Muscle of arm (tissue), 12 donors: ENCODE results near the gene CACNA2D2. TPM values are rescaled to one million over a fixed set of nuclear protein-coding genes. Genes with fewer than 3 reads are reported as not detected.
"Not testable (repeated sequence)": the region's sequence is repeated elsewhere in the genome, so short reads cannot be mapped to it uniquely, and the experiment has no call there.

Experiments
- DNase-seq: peaks from one replicate; pipeline ENCODE4 v3.0.0-alpha.2; 2013
- polyA plus RNA-seq, 12 donors: library from polyadenylated mRNA; unstranded; fragments of 120-200 nt; gene quantifications; one replicate each; pipeline ENCODE4 v1.2.1, GENCODE V29; 2013; ENCODE audit not compliant: insufficient read length in 12 of 12

The CACNA2D2 gene
- polyA plus RNA-seq, 12 donors: 5.0 to 12.5 (median 7.7) TPM; not detected in 1

DNA sequence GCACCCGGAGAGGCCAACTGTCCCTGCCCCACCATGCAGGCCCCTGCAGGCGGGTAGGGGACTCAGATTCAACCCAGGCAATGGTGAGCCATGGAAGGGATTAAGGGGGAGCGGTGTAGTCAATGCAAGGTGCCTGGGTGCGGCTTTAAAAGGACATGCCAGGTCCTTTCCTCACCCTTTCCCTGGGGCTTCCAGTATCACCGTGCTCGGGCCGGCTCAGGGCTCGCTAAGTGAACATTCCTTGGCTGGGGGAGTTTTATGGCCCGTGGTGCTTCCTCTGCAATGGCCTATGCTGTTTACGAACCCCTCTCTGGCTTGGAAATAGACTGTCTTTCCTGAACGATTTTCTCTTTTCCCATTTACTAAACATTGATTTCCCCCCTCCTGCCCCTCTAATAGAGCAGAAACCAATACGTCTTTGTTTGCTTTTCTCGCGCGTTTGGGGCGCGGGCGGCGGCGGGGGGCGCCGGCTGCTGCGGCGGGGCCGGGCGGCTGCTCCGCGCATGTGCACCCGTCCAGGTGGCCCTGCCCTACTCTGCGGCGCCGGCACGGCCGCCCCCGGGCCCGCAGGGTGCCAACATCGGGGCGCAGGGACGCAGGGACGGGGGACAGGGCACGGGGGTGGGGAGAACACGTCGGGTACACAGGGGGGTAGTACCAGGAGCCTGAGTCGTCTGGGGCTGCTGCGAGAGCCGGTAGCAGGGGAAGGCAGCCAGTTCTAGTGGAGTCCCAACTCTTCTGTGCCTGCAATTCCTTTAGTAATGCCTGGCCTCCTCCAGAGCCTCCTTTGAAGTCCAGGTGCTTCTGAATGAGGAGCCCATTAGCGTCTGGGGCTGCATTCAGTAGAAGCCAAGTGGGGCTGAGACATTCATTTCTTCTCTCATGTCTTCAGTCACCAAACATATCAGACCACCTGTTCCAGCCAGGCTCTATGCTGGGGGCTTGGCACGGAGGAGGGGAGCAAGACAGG lies 26.9 kb upstream of the CACNA2D2 start:
- no peak for DNase-seq

DNA sequence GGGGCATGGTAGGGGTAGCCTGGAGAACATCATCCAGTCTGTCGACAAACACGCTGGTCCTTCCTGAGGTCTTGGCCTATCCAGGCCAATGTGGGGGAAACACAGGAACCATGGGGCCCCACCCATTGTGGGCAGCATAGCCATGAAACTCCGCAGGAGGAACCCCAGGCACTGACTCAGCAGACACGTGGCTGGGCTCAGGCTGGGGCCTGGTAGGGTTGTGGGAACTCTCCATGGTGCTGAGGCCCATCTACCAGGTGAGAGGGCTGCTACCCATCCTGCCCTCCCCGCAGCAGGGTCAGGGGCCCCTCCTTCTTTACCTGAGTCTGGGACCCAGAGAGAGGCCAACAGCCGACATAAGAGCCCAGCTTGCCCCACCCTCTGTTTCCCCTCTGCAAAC lies 22.6 kb upstream of the CACNA2D2 start:
- no peak for DNase-seq

DNA sequence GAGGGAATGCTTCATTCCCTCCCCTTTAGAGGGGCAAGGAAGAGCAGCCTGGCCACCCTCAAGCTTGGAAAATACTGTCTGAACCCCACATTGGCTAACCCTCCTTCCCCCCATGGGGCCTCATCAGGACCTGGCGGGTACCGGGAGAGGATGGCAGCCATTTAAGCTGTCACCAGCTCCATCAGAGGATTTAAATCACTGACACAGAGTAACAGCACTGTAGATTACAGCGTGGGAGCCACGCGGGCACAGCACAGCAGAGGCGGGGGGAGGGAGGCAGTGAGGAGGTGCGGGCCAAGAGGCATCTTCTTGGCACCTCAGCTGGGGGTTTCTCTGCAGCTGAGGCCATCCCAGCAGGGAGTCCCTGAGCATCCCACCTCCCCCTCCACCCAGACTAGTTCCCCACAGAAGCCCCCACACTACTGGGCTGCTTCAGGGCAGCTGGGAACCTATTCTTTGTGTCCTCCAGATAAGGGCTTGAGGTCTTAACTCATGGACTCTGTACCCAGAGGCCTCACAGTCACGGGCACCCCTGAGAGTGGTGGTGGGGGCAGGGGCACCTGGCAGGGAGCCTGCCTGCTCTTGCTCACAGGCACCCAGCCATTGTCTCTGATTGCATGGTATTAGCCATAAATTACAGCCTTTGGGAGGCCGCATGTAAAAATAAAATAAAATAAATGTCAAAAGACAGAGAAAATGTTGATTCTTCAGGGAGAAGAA lies 21.9 kb upstream of the CACNA2D2 start:
- no peak for DNase-seq

DNA sequence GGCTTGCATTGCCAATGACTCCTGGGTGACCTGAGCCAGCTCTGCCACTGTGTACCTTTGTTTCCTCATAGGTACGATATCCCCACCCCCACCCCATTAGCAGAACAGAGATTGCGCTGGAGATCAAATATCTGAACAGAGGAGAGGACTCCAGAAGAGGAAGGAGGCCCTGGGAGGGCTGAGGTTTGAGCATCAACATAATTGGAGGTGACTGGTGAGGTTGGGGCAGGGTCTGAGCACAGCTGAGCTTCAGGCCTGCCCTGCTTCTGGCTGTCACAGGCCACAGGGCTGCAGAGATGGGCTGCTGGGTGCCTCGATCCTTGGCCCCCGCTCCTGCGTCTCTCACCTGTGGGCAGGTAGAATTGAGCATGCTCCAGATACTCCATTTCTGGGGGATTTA lies 21.3 kb upstream of the CACNA2D2 start:
- DNase-seq: no peak

DNA sequence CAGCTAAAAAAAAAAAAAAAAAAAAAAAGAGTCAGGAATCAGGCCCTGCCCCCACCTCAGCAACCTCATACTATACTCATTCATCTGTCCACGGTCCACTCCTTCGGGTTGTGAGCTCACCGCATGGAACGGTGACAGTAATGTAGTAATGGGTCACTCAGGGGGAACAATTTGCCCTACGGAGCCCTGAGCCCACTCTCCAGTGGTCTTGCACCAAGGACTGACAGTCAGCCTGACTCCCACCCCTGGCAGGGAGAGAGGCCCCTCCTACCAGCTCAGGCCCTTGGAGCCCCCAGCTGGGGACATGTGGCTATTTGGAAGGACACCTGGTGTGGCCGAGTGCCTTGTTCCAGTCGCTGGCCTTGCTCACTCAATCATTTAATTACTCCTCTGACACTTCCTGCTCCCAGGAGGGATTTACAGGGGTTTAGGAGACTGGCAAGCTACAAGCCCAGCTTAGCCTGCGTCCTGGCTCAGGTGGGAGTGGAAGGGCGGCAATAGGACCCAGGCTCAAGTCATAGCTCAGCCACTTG lies 19.9 kb upstream of the CACNA2D2 start:
- DNase-seq: no peak

DNA sequence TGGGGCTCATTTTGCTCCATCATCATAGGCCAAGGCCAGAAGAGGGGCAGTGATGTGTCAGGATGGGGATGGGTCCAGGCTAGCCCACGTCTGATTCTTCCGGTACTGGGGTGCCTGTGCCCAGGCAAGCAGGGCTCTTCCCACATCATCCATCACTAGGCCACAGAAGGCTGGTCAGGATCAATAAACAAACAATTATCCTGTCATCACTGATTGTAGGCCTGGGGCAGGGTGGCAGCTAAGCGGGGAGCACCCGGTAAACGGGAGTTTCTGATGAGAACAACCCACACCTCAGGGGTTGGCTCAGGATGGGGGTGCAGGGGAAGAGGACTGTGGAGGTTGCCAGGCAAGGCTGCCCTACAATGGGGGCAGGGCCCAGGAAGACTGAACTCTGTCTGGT lies 18.1 kb upstream of the CACNA2D2 start:
- DNase-seq: no peak

DNA sequence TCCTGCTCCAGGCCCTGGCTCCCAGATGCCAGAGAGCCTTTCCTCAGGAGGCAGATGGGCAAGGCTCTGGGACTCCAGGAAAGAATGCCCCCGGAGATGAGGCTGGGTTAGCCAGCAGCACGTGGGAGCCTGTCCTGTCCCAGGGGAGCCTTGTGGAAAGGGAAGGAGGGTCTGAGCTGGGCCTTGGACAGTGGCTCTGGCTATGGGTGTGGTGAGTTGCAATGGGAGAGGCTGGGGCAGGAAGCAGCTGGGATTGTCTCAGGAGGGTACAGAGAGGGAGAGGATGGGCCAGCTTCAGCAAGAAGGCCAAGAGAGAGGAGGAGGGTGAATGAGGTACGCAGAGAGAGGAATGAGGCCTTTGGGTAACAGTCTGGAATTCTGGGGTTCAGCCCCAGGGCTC lies 17.4 kb upstream of the CACNA2D2 start:
- DNase-seq: no peak

DNA sequence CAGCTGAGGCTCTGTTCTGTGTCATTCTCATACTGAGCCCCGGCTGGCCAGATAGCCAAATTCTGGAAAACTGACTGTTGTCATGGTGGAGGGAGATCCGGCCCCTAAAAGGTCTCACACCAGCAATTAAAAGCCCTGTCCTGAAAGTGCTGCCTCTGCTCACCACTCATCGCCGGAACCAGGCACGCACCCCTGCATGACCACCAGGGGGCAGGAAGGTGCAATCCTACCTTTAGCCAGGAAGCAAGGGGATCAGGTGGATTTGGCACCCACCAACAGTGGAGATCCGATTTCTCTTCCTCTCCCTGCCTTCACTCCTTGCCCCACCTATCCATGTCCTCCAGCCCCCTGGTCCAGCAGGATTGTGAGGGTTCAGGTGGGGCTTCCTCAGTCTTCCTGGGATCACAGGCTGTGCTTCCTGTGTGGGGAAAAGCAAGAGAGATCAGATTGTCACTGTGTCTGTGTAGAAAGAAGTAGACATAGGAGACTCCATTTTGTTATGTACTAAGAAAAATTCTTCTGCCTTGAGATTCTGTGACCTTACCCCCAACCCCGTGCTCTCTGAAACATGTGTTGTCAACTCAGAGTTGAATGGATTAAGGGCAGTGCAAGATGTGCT lies 16.1 kb upstream of the CACNA2D2 start:
- no peak for DNase-seq

DNA sequence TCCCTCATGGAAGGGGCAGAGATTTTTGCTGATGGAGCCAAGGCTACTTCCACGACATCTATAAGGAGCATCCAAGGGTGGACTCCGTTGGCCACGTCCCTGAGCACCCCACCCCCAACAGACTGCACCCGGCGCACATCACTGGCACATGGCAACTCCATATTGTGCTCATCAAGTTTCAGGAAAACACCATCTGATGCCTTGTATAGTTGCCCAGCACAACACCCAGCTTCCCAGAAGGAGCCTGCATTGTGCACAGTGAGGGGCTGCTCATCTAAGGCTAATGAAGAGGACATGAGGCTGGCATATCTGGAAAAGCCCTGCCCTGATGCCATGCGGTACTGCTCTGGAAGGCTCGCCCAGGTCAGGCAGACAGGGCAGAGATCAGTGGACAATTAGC lies 15.0 kb upstream of the CACNA2D2 start:
- no peak for DNase-seq

DNA sequence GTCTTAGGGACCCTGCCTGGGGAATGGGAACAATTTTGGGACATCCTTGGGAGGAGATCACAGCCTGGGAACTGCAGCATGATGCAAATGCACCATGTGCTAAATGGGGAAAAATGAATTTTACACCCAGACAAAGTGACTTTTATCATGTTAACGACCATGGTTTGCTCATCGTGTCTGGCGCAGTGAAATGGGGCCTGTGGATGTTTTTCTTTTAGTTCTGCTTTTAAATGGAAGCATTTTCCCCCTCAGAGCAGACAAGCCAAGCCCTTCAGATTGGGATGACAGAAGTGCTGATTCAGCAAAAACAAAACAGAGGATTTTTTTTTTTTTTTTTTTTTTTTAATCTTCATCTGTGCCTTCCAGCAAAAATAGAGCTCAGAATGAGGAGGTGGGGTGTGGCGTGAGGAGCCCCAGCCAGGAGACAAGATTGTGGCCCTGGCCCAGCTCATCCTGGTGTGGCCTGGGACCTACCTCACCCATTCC lies 14.3 kb upstream of the CACNA2D2 start:
- DNase-seq: no peak

DNA sequence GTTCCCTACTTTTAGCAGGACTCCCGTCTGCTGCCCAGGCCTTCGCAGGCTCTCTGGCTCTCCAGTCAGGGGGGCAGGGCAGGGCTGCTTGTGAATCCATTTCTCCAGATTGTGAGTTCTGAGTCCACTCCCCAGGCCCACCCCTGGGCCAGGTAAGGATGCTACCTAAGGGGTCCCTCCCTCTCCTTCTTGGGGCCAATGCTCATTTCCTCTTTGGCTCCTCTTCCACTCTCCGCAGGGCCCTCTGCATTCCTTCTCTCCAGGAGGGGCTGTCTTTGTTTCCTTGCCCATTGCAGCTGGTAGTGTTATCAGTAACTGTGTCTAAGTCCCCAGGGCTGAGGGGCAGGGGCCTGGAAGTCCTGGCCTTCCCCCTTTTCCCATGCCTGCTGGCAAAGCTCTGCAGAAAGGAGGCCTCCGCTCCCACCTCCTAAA lies 13.0 kb upstream of the CACNA2D2 start:
- DNase-seq: no peak

DNA sequence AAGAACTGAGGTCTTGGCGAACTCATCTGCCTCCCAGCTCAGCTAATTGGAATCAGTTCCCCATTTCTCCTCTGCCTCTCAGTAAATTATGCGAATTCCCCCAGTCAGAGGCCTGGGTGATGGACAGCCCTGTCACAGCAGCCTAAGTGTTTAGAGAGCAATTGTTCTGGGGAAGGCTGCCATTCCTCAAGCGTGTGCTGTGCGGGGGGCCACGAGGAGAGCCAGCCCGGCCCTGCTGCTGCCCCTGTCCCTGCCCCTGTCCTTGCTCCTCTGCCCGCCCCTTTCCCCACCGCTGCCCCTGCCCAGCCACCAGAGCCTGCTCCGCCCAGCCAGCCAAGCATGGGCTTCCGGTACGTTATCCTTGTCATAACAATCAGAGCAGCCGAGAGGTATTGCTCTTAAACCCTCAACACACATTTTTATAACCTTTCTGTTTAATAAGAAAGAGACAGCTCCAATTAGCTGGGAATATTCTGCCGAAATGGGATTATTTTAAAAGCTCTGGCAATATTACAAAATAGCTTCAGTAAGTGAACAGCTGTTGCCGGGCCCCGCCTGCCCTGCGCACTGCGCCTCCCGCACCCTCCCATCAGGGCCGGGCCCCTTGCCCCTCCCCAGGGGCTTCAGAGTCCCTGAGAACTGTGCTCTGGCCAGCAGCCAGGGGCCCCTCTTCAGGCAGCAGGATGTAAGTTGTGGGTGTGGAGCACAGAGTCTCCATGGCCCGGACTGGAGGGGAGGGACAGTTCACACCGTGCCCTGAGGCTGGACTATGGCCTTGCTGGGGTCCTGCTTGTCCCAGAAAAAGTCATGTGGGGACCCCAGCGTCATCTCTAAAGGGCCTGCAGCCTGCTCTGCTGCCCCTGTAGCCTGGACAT lies 12.4 kb upstream of the CACNA2D2 start:
- DNase-seq: peak; percentile 38

DNA sequence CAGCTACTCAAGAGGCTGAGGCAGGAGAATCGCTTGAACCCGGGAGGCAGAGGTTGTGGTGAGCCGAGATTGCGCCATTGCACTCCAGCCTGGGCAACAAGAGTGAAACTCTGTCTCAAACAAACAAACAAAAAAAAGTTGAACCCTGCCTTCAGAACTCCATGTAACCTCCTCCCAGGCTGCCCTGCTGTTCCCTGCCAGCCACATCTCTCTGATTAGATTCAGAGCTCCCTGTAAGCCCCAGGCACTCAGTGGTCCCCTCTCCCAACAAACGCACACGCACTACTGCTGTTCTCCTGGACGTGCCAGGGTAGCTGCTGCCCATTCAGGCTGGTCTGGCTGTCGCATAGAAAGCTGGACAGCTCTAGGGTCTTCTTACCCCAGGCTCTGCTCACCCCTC lies 9.5 kb upstream of the CACNA2D2 start:
- not testable (repeated sequence) for DNase-seq

DNA sequence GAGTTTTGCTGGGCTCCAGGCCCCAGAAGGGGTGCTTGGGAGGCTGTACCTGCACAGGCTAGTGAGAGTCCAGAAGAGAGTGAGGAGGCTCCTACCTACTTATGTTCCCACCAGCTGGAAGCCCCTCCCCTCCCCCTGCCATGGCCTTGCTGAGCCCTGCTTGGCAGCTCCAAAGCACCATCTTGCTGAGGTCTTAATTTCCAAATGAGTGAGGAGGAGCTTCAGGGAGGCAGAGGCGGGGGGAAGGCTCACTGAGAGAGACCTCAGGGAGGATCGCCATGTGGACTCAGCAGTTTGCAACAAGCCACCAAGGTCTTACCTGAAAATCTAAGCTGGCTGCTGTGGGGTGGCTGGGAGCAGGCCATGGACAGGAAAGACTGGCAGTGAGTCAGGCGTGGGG lies 8.7 kb upstream of the CACNA2D2 start:
- DNase-seq: no peak

DNA sequence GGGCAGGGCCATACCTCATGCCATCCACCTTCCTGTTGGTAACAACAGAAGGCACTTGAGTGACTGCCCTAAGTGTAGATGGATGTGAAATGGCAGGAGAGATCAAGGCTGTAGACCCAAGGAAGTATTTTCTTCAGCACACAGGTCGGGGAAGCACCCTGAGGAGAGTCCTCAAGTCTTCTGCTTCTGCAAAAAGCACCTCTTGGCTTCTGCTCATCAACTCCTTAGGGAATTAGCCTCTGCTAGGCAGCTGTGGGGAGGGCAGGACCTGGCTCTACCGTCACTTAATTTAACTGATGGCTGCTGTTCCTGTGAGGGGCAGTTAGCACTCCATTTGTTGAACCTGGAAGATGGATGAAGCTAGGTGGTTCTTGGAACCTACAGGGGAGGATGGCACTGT lies 6.9 kb upstream of the CACNA2D2 start:
- no peak for DNase-seq

DNA sequence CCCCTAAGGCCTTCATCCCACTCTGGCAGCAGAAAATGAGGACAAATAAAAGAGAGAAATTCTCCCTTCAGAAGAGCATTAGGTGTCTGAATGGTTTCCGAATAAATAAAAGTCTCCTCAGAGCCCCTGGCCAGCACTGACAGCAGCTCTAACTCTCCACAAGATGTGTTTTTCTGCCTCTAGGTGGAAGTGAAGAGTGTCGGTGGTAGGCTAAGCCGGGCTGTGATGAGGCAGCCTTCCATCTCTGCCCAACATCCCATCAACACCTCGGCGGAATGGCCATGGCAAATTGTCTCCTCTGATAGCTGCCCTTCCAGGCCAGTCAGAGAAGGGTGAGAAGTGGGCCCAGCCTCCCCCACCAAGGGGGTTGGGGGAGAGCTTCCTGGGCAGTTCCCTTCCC lies 6.3 kb upstream of the CACNA2D2 start:
- DNase-seq: no peak

DNA sequence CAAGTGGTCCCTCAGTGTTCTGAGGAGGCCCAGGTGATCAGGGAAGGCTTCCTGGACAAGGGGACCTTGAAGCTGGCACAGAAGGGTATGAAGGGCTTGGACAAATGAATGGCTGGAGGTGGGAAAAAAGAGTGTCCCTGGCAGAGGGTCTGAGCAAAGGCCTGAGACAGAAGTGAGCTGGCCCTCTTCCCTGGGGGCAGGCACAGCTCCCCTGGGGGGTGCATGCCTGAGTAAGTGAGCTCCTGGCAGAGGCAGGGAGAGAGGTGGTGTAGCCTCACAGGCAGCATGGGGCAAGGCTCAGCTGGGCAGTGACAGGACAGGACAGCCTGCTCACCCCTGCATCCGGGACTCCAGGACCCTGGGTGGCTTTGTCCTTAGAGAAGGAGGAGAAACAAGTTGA lies 5.4 kb upstream of the CACNA2D2 start:
- DNase-seq: no peak

DNA sequence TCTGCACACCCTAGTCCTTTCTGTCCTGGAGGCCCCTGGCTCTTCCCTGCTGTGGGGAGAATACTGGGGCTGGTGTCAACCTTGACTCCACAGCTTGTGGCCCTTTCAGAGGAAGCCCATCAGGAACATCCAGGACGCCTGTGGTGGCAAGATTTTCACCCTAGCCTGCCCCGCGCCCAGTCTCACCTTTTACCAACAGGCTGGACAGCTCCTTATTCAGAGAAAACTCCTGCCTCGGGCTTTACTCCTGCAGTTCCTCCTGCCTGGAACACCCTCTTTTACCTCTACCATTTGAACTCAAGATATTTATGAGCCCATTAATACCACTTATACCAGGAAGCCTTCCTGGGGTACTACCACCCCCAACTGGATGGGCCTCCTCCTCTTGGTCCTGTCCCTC lies 2.7 kb upstream of the CACNA2D2 start:
- no peak for DNase-seq

DNA sequence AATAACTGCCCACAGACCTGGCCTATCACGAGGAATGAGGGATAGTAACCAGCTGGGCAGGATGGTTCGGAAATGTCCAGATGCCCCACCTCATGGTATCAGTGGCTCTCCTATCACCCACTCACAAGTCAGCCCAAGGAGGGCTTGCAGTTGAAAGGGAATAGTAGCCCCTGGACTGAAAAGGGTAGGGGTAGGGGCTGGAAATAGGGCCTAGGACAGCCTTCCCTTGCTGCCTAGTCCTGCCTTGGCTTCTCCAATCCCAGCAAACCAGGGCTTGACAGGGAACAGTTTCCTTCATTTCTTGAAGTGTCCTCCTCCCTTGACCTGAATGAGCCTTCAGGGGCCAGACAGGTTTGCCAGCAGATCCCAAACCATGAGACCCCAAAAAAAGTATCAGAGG lies 1.2 kb upstream of the CACNA2D2 start:
- no peak for DNase-seq

DNA sequence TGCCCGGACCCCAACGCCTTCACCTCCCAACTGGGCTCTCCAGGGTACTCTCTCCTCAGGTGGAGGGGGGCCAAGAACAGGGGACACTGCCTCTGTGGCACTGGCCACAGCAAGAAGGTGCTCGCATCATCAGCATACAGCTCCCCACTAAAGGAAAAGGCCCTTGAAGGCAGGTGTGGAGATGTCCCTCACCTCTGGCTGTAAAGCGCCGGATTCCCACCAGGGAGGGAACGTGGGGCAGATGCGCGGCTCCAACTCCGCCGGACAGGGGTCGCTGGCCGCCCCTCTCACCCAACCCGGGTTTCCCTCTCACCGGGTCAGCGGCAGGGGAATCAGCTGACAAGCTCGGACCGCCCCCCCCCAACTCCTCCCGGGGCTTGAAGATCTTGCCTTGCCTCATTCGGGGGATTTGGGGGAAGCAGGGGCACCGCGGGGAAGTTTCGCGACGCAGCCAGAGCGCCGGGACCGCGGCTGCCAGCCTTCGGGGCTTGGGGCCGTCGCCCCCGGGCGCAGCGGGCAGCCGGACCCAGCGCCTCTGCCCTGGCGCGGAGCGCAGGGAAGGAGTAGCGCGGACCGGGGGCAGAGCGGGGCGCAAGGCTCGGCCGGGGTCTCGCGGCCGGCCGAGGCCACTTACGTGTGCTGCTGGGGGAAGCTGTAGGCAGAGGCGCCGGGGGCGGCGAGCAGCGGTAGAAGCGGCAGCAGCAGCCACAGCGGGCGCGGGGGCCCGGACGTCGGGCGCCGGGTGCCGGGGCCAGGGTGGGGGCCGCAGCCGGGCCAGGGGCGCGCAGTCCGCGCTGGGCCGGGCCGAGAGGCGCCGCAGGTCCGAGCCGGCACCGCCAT lies 630 bp downstream of the CACNA2D2 start:
- DNase-seq: no peak
